HepG2 (cell line): Measurements from ENCODE around the gene SLC9A8. TPM values are rescaled to one million over a fixed set of nuclear protein-coding genes. Genes with fewer than 3 reads are reported as not detected.
A peak's percentile ranks its signal among the peaks of the same experiment; 100 is the strongest.

Experiments
- ATAC-seq: fragments of 200-7000 bp; cut with Tn5 transposase; 3 replicates; pipeline ENCODE4 v1.9.1; 2020; ENCODE audit warnings: mild to moderate bottlenecking, moderate library complexity
- BruUV-seq: library from RNA; stranded (reverse); fragments of 400-500 nt; replicated peaks from 2 replicates; lab custom pipeline; 2021; lab: Mats Ljungman, UMichigan
- CTCF ChIA-PET: fragments of 300-600 bp; formaldehyde crosslinking; extraction: SDS; loops from one replicate; lab custom pipeline; 2021; ENCODE audit warnings: low total read pairs, inconsistent platforms, low intra/inter-chr PET ratio; lab: Yijun Ruan, JAX
- POLR2A ChIA-PET: fragments of 350-600 bp; sonication (Branson Sonifier 250); formaldehyde crosslinking; loops from one replicate; lab custom pipeline; 2020; ENCODE audit warnings: antibody characterized with exemption, inconsistent platforms; lab: Yijun Ruan, JAX
- DNase-seq: peaks from one replicate; pipeline ENCODE4 v3.0.0-alpha.2; 2015; ENCODE audit warnings: low spot score
- FAIRE-seq: peaks from 3 replicates; lab custom pipeline; 2011; peaks lifted over from hg19 to GRCh38; lab: Jason Lieb, UNC
- H2AFZ ChIP-seq: one replicate; pipeline ENCODE4 v1.6.1; 2011; ENCODE audit warnings: low read length, inconsistent platforms
- H3K27ac ChIP-seq: fragments of 300-600 bp; 3 replicates; pipeline ENCODE4 v1.8.0; 2011; ENCODE audit warnings: mixed run types, mild to moderate bottlenecking, mixed read lengths, low read length, inconsistent platforms; ENCODE audit not compliant: insufficient read depth; ENCODE audit errors: extremely low read length
- H3K27me3 ChIP-seq, 2 experiments: fragments of 200-600 bp in 1 of 2; 2 replicates in 1 of 2; 3 replicates in 1 of 2; pipeline versions ENCODE4 v1.6.0 to v1.8.0; 2011; ENCODE audit warnings: low read length in 2 of 2, mild to moderate bottlenecking in 2 of 2, moderate library complexity in 2 of 2, inconsistent platforms in 1 of 2; ENCODE audit not compliant: insufficient read depth in 2 of 2, control insufficient read depth in 1 of 2
- H3K36me3 ChIP-seq, 2 experiments: fragments of 200-600 bp in 1 of 2; replicated peaks in 1 of 2; 2 replicates in 1 of 2; 3 replicates in 1 of 2; pipeline versions ENCODE4 v1.5.1 to v1.8.0; 2011; ENCODE audit warnings: low read length in 2 of 2, inconsistent platforms in 1 of 2; ENCODE audit not compliant: insufficient read depth in 2 of 2, control insufficient read depth in 1 of 2
- H3K4me1 ChIP-seq: 2 replicates; pipeline ENCODE4 v1.5.1; 2012; ENCODE audit warnings: low read length, inconsistent platforms; ENCODE audit not compliant: insufficient read depth
- H3K4me2 ChIP-seq: 2 replicates; pipeline ENCODE4 v1.6.0; 2011; ENCODE audit warnings: low read depth, low read length, inconsistent platforms
- H3K4me3 ChIP-seq, 3 experiments: fragments of 200-600 bp in 1 of 3; sonication (generic), shearing (Covaris generic) in 1 of 3; replicated peaks in 1 of 3; 2 replicates each; pipeline ENCODE4 v1.5.1; 2011 to 2016; ENCODE audit warnings: low read length in 3 of 3, inconsistent platforms in 2 of 3, low read depth in 2 of 3, mild to moderate bottlenecking in 2 of 3, control low read depth in 1 of 3, mixed read lengths in 1 of 3; ENCODE audit not compliant: insufficient read depth in 1 of 3
- H3K79me2 ChIP-seq: one replicate; pipeline ENCODE4 v1.6.1; 2011; ENCODE audit warnings: low read length, inconsistent platforms; ENCODE audit not compliant: insufficient read depth
- H3K9ac ChIP-seq: 2 replicates; pipeline ENCODE4 v1.6.0; 2011; ENCODE audit warnings: mild to moderate bottlenecking, low read depth, low read length, inconsistent platforms; ENCODE audit not compliant: insufficient read depth
- H3K9me3 ChIP-seq: 2 replicates; pipeline ENCODE4 v1.5.1; 2012; ENCODE audit warnings: mild to moderate bottlenecking, low read length
- H4K20me1 ChIP-seq: 2 replicates; pipeline ENCODE4 v1.6.0; 2011; ENCODE audit warnings: inconsistent platforms, mild to moderate bottlenecking, low read length, moderate library complexity; ENCODE audit not compliant: insufficient read depth
- CC2D1A ChIP-seq: sonication (generic); formaldehyde crosslinking; IDR thresholded peaks from 2 replicates; pipeline ENCODE4 v1.8.1; 2023; ENCODE audit warnings: mild to moderate bottlenecking, missing genetic modification reagents
- HMG20A ChIP-seq: IDR thresholded peaks from 2 replicates; pipeline ENCODE4 v1.6.1; 2016; ENCODE audit warnings: borderline replicate concordance
- HNF4A ChIP-seq: sonication (generic); formaldehyde crosslinking; IDR thresholded peaks from 2 replicates; pipeline ENCODE4 v1.4.0; 2020; ENCODE audit warnings: missing genetic modification reagents
- IKZF4 ChIP-seq: sonication (generic); formaldehyde crosslinking; IDR thresholded peaks from 2 replicates; pipeline ENCODE4 v1.5.1; 2020; ENCODE audit warnings: borderline replicate concordance, mild to moderate bottlenecking, low read depth, missing genetic modification reagents; ENCODE audit errors: not compliant biosample characterization
- KDM5B ChIP-seq: sonication (generic); formaldehyde crosslinking; IDR thresholded peaks from 2 replicates; pipeline ENCODE4 v1.4.0; 2020; ENCODE audit warnings: missing genetic modification reagents, mild to moderate bottlenecking, borderline replicate concordance
- SRSF4 ChIP-seq: fragments of 200-400 bp; formaldehyde crosslinking; IDR thresholded peaks from one replicate; pipeline ENCODE4 v1.6.1; 2018; ENCODE audit warnings: mild to moderate bottlenecking, low read depth, low read length, moderate library complexity; ENCODE audit not compliant: poor library complexity, severe bottlenecking
- TARDBP ChIP-seq: sonication (generic); formaldehyde crosslinking; IDR thresholded peaks from 2 replicates; pipeline ENCODE4 v1.8.0; 2022; ENCODE audit warnings: mild to moderate bottlenecking, missing genetic modification reagents
- YEATS2 ChIP-seq: sonication (generic); formaldehyde crosslinking; IDR thresholded peaks from 2 replicates; pipeline ENCODE4 v1.4.0; 2020; ENCODE audit warnings: missing genetic modification reagents, borderline replicate concordance
- ZMAT3 ChIP-seq: sonication (generic); formaldehyde crosslinking; conservative IDR thresholded peaks from 2 replicates; pipeline ENCODE4 v1.7.0; 2021; ENCODE audit warnings: missing genetic modification reagents
- ZNF607 ChIP-seq: sonication (generic); formaldehyde crosslinking; IDR thresholded peaks from 2 replicates; pipeline ENCODE4 v1.5.1; 2020; ENCODE audit warnings: missing genetic modification reagents, mild to moderate bottlenecking, borderline replicate concordance
- ZNF776 ChIP-seq: sonication (generic); formaldehyde crosslinking; IDR thresholded peaks from 2 replicates; pipeline ENCODE4 v1.4.0; 2020; ENCODE audit warnings: mild to moderate bottlenecking, missing genetic modification reagents
- WGBS: methylation state at CpG from one replicate; pipeline ENCODE4 v1.1.6; 2017; ENCODE audit warnings: low lambda C conversion rate; 5-methylcytosine and 5-hydroxymethylcytosine counted together
- in situ Hi-C: cut with HindIII; loops from 2 replicates; pipeline ENCODE4 v1.10.0; 2017; ENCODE audit warnings: low pct_unique_long_range_greater_than_20kb; ENCODE audit not compliant: extremely low pct_ligation_motif_present
- intact Hi-C: fragments of 100-400 bp; cut with micrococcal nuclease; formaldehyde crosslinking; loops from one replicate; pipeline ENCODE4 v1.10.0; 2022; ENCODE audit not compliant: unreplicated experiment
- polyA plus RNA-seq, 8 experiments: library from polyadenylated mRNA; depleted of rRNA in 3 of 8; stranded (reverse) in 7 of 8; unstranded in 1 of 8; fragments of >200 nt; fragmentation: Illumina TruSeq in 4 of 8; extraction: Trizol in 4 of 8; gene quantifications; 2 replicates each; pipeline versions ENCODE4 v1.2.1 to v1.2.3, GENCODE V29; 2011 to 2016; ENCODE audit warnings: low read depth in 4 of 8, missing spikeins in 1 of 8, mixed read lengths in 1 of 8; ENCODE audit not compliant: insufficient read depth in 1 of 8
- total RNA-seq, 5 experiments: library from RNA; depleted of rRNA; stranded (reverse); fragments of >200 nt; fragmentation: Illumina TruSeq; extraction: Trizol; gene quantifications; 2 replicates each; pipeline ENCODE4 v1.2.3, GENCODE V29; 2016; ENCODE audit warnings: low read depth in 1 of 5
- TF ChIP-seq, protein P1 (sequence below): sonication (generic); formaldehyde crosslinking; IDR thresholded peaks from 2 replicates; pipeline ENCODE4 v1.5.1; 2020; ENCODE audit warnings: mild to moderate bottlenecking, moderate library complexity, missing genetic modification reagents
- TF ChIP-seq, protein P2 (sequence below): sonication (generic); formaldehyde crosslinking; IDR thresholded peaks from 2 replicates; pipeline ENCODE4 v1.4.0; 2020; ENCODE audit warnings: mild to moderate bottlenecking, missing genetic modification reagents

Gene SLC9A8
- total and polyA plus RNA-seq, 2 of the 13 experiments (the other 11 are each of a cell fraction or from before 2014, with no cell fraction given) = 4.1 to 7.4 TPM

DNA sequence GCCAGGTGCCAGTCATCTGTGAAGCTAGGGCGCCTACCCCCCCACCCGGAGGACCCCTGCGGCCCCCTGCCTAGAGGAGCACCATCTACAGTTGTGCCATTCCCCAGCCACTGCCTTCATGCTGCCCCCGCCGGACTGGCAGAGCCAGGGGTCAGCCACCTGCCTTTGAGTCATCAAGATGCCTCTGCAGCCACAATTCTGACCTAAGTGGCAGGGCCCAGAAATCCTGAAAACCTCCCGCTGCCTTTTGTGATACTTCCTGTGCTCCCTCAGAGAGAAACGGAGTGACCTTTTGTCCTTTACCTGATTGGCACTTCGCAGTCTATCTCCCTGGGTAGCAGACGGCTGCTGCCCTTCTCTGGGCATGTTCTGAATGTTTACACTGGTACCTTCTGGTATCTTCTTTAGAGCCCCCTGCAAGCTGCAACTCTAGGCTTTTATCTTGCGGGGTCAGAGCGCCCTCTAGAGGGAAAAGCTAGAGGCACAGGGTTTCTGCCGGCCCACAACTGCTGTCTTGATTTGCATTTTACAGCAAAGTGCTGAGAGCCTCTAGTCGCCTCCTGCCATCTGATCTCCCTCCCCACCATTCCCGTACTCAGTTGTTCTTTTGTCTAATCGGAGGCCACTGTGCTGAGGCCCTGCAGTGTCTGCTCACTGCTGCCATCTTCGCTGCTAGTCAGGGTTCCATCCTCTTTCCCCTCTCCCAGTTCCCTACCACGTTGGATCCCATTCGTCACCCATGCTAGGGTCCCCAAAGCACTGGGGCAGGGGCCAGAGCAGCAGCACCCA lies 75.8 kb downstream of the SLC9A8 start (continued):
- TF ChIP-seq, protein P1, sequence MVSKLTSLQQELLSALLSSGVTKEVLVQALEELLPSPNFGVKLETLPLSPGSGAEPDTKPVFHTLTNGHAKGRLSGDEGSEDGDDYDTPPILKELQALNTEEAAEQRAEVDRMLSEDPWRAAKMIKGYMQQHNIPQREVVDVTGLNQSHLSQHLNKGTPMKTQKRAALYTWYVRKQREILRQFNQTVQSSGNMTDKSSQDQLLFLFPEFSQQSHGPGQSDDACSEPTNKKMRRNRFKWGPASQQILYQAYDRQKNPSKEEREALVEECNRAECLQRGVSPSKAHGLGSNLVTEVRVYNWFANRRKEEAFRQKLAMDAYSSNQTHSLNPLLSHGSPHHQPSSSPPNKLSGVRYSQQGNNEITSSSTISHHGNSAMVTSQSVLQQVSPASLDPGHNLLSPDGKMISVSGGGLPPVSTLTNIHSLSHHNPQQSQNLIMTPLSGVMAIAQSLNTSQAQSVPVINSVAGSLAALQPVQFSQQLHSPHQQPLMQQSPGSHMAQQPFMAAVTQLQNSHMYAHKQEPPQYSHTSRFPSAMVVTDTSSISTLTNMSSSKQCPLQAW = peak; percentile 38; the same call in 1 of the 2 replicates
- 0 out of 2 replicates have a peak, but pooled peaks have one; percentile 41 for TF ChIP-seq YEATS2 (CRISPR knock-in tag)

DNA sequence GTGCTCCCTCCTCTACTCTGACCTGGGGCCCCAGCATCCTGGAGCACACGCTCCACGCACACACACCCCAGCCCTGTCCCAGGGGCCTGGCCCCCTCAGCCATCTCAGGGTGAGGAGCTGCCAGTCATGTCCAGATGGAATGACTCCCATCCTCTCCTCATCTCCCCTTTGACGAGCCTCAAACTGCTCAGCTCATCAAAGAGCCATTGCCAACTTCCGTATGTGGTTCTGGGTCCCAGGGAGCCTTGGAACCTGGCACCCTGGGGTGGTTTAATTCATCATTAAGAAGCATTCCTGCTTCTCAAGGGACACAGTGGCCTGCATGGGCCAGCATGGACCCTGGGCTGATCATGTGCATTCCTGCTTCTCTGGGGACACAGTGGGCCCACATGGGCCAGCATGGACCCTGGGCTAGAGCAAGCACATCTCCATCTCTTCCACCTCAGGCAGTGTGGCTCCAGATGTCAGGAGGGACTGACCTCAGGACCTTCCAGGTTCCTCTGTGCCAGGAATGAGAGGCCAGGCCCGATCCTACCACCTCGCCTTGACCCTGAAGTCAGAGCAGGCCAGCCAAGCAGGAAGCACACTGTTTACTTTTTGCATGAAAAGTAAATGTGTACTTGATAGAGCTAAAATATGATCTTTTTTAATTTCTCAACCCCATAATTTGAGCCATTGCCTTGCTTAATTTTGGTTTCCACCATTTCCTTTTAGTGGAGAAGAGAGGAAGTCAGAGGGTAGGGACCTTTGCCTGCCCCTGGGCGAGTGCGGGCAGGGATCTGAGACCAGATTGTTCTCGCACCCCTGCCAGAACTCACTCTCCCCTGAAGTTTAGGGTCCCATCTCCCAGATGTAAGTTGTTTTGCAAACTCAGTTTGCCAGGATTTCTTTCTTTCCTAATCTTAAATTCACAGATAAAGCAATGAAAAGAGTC lies 76.6 kb downstream of the SLC9A8 start:
- no peak overlapping the region for H3K27ac ChIP-seq
- H3K4me1 ChIP-seq = peaks cover 14% of the 10 kb centered on the region
- no peaks in the 10 kb centered on the region for H3K27me3 ChIP-seq
- no peak for DNase-seq
- ATAC-seq = peak; percentile 7; the same call in 1 of the 3 replicates
- 84% methylated on average over 9 of the region's 9 CpGs for WGBS
- FAIRE-seq = peak; percentile 30
- no peaks in the 10 kb centered on the region for H3K9me3 ChIP-seq
- in situ Hi-C loops (loop anchor here (5.0 to 25.0 kb wide), 2 partner anchors 282 to 552 kb away; no protein-coding TSS in a partner anchor), intact Hi-C loops (loop anchor here (2.0 kb wide), 2 partner anchors 40 to 348 kb away; no protein-coding TSS in a partner anchor)
- no TSS peak for BruUV-seq
- H4K20me1 ChIP-seq = no peaks in the 10 kb centered on the region
- H3K4me3 ChIP-seq = no peak overlapping the region
- H2AFZ ChIP-seq = no peak overlapping the region
- no peak overlapping the region for H3K4me2 ChIP-seq
- ChIA-PET CTCF (interaction anchor here (1.2 to 4.3 kb wide), 5 partner anchors 29 to 555 kb away, joined by 3 to 74 read pairs (median 14); no protein-coding TSS in a partner anchor), POLR2A (interaction anchor here (0.5 to 1.2 kb wide), 3 partner anchors 10 to 56 kb away, joined by 3 to 5 read pairs (median 3); no protein-coding TSS in a partner anchor)
- H3K79me2 ChIP-seq = no peaks in the 10 kb centered on the region
- no peak overlapping the region for H3K9ac ChIP-seq
- peaks cover 4 to 16% of the 10 kb centered on the region in 2 experiments for H3K36me3 ChIP-seq
- no peak for TF ChIP-seq ZNF607 (CRISPR knock-in tag)
- 0 out of 2 replicates have a peak, but pooled peaks have one; percentile 47 for TF ChIP-seq ZNF776
- TF ChIP-seq, protein P2, sequence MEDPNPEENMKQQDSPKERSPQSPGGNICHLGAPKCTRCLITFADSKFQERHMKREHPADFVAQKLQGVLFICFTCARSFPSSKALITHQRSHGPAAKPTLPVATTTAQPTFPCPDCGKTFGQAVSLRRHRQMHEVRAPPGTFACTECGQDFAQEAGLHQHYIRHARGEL (CRISPR knock-in tag) = no peak
- no peak for TF ChIP-seq ZMAT3
- no peak for TF ChIP-seq CC2D1A (CRISPR knock-in tag)
- peak; percentile 74; the same call in 1 of the 2 replicates for TF ChIP-seq KDM5B (CRISPR knock-in tag)
- TF ChIP-seq IKZF4 (CRISPR knock-in tag) = no peak
- no peak for TF ChIP-seq SRSF4
- TF ChIP-seq HNF4A (CRISPR knock-in tag) = 0 out of 2 replicates have a peak, but pooled peaks have one; percentile 6
- no peak for TF ChIP-seq HMG20A (CRISPR knock-in tag)
- TF ChIP-seq TARDBP (CRISPR knock-in tag) = no peak
